Forelimb muscle (tissue), 1 donor: ENCODE data around the gene MARCHF7. TPM values are rescaled to one million over a fixed set of nuclear protein-coding genes. Genes with fewer than 3 reads are reported as not detected.
"Not testable (repeated sequence)": the region's sequence is repeated elsewhere in the genome, so short reads cannot be mapped to it uniquely, and the experiment has no call there.

Experiments
- DNase-seq: peaks from one replicate; pipeline ENCODE4 v3.0.0-alpha.2; 2013; ENCODE audit warnings: low read depth
- polyA plus RNA-seq: library from polyadenylated mRNA; unstranded; fragments of 120-200 nt; gene quantifications from one replicate; pipeline ENCODE4 v1.2.1, GENCODE V29; 2013; ENCODE audit not compliant: insufficient read length

Gene MARCHF7
- 108 TPM for polyA plus RNA-seq

DNA sequence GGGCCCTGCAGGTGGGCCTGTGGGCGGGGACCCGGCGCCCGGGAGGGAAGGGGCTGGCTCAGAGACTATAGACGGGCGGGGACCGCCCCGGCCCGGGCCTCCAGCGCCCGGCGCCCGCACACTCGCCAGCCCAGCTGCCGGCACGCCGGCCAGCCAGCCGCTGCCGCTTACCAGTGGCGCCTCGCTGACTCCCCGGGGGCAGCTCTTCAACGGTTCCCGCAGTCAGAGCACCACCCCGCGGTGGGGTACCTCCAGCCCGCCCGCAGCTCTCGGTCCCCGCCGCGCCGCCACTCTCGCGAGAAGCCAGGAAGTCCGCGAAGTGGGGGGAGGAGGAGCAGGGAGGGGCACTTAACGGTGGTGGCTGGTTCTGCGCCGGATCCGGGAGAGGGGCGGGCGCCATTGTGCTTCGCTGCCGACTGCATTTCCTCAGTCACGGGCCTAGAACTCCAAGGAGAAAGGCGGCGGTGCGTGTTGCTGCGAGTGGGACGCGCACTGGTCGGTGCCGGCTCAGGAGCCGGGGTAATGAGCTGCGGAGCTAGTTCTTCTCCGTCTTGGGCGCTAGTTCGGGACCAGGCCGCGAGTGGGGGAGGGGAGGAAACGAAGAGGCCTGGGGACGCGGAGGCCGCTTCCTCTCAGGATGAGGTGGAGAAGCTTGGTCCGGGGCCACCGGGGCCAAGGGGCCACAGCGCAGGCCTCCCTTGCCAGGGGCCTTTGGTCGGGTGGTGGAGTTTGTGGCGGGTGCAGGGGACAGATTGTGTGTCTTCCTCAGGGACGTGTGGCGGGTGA is at the start of gene MARCHF7:
TSS of gene MARCHF7 (plus strand) at position 364 of the 786 bp plus-strand sequence. CDS start 16,517 bp downstream, outside the sequence.
- DNase-seq: peak; percentile 50

DNA sequence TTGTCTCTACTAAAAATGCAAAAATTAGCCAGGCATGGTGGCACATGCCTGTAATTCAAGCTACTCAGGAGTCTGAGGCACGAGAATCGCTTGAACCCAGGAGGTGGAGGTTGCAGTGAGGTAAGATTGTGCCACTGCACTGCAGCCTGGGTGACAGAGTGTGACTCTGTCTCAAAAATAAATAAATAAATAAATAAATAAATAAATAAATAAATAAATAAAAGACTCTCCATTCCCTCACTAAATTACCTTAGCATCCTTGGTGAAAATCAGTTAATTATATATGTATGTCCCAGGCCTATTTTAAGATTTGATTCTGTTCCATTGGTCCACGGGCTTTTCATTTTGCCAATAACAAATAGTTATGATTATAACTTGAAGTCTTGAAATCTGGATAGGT is 44.9 kb upstream of the MARCHF7 start:
- not testable (repeated sequence) for DNase-seq

- no peak for DNase-seq
Observed at GRCh38 chr2:159671047-159671446, 41.3 kb upstream of the MARCHF7 start.

DNA sequence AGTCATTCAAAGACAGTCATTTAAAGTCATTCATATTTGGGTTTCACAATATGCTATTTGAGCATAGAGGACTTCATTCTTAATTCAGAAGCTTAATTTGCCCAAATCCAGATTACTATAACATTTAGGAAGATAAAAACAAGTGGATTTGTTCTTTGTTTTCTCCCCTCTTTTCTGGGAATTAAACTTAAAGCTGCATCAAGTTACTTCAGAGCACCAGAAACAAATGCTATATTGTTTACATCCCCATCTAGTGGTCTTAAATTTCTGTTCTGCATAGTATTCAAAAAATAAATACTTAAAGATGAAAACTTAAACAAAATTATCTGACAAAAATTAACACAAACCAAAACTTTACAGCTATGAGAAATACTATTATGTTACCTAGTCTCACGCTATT is 34.7 kb upstream of the MARCHF7 start:
- no peak for DNase-seq

- no peak for DNase-seq
Observed at GRCh38 chr2:159680692-159681091, 31.6 kb upstream of the MARCHF7 start.

- no peak for DNase-seq
Observed at GRCh38 chr2:159683817-159684216, 28.5 kb upstream of the MARCHF7 start.

DNA sequence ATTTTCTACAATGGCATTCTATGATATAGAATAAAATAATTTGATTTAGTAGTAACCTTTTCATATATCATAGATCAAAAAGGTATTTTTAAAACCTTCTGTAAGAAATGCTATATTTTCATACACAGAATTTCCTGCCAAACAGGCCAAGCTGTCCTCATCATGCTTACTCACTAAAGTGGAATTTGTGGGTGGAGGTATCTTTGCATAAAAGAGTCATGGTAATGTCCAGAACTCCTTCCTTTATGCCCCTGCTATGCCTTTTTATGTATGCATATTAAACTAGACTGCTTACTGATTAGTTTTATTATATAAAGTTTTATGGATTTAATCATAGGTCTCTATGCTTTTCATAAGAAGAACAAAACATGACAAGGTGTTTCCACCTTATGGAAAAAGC is 27.5 kb upstream of the MARCHF7 start:
- DNase-seq: no peak

DNA sequence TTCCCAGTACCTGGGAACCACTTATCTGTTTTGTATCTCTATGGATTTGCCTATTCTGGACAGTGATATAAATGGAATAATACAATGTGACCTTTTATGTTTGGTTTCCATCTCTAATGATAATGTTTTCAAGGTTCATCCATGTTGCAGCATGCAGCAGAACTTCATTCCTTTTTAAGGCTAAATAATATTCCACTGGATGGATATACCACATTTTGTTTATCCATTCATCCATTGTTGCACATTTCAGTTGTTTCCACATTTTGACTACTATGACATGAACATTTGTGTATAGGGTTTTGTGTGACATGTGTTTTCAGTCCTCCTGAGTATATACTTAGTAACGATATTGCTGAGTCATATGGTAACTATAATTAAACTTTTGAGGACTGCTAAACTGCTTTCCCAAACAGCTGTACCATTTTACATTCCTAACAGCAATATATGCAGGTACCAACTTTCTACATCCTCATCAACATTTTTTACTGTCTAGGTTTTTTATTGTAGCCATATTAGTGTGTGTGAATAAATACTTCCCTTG is 17.7 kb upstream of the MARCHF7 start:
- DNase-seq: no peak

GRCh38 chr2:159695795-159696448 is 16.4 kb upstream of the MARCHF7 start:
- DNase-seq: no peak

GRCh38 chr2:159703491-159703890 is 8.8 kb upstream of the MARCHF7 start:
- no peak for DNase-seq

GRCh38 chr2:159706385-159706980 is 5.8 kb upstream of the MARCHF7 start:
- no peak for DNase-seq

- DNase-seq: no peak
Observed at GRCh38 chr2:159708066-159708760, 4.1 kb upstream of the MARCHF7 start.

- DNase-seq: no peak
Observed at GRCh38 chr2:159710601-159711180, 1.6 kb upstream of the MARCHF7 start.

DNA sequence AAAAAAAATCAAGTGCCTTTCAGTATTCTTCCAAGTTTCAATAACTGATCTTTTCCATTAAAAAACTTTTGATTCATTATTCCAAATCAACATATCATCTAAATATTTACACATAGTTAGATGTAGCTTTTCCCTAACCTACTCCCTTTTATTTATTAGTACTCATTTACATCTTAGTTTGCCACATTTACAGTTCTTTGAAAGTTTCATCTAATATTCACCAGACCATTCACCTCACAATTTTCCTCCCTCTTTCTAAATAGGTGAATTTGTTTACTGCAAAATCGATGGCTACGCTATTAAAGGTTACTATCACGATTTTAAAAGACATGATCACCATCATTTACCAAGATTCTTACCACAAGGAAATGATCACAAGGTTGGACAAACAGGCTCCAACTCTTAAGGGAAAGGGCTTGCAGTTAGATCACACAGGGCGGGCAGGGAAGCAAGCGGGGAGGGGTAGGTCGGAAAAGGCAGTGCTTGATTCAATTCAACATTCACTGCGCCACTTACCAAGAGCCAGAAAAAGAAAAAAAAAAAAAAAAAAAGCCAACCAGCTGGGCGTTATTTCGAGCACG is 654 bp upstream of the MARCHF7 start:
- DNase-seq: no peak

DNA sequence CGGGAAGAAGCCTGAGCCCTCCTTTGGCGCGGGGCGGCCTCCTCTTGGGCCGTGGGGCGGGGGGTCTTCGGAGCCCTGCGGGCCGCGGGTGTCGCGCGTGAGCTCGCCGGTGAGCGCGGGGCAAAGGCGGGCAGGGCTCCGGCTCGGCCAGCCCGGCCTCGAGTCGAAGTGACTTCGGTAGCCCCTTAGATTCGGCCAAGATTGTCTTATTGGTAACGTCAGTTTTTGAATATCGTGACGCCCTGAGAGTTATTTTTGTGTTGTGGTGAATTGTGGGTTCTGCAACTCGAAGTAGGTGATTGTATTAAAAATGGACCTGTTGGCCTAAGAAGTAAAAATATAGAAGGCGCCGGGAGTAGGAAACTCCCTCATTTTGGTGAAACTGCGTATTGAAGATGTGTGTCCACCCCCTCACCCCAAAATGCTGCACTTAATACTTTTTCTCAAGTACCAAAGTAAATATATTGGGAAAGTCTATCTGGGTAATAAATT is 669 bp downstream of the MARCHF7 start:
- DNase-seq: no peak

GRCh38 chr2:159713631-159714246 is 1.4 kb downstream of the MARCHF7 start:
- no peak for DNase-seq

GRCh38 chr2:159714247-159714930 is 2.1 kb downstream of the MARCHF7 start:
- no peak for DNase-seq

DNA sequence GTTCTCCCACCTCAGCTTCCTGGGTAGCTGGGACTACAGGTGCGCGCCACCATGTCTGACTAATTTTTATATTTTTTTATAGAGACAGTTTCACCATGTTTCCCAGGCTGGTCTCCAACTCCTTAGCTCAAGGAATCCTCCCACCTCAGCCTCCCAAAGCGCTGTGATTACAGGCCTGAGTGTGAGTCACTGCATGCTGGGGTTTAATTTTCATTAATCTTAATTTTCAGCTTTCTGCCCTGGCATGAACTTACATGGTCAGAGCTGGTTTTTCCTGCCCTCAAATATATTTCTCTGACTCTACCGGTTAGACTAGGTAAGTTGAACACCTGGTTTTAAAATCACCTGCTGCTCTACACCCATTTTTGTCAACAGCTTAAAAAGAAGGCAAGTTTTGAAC is 3.1 kb downstream of the MARCHF7 start:
- no peak for DNase-seq

GRCh38 chr2:159716409-159716808 is 4.1 kb downstream of the MARCHF7 start:
- DNase-seq: not testable (repeated sequence)

DNA sequence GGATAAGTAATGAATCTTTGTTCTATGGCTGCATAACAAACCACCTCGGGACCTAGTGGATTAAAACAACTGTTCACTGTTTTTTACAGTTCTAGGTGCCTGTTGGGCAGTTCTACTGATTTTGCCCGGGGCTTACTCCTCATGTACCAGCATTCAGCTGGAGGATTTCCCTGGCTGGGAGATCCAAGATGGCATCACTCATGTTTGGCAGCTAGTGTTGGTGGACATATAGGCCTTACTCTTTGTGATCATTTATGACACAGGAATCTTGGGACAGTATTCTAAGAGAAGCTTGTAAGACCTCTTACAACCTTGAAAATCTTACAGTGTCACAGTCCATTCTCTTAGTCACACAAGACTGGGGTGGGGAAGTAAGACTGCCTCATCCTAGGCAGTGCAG is 4.6 kb downstream of the MARCHF7 start:
- no peak for DNase-seq
